ENCODE results near the gene FN3K. TPM values are rescaled to one million over a fixed set of nuclear protein-coding genes. Genes with fewer than 3 reads are reported as not detected.

FN3K gene
- total and polyA plus RNA-seq, 3 donors from 2014 or later = 12.4 to 31.7 (median 29.7) TPM

DNA sequence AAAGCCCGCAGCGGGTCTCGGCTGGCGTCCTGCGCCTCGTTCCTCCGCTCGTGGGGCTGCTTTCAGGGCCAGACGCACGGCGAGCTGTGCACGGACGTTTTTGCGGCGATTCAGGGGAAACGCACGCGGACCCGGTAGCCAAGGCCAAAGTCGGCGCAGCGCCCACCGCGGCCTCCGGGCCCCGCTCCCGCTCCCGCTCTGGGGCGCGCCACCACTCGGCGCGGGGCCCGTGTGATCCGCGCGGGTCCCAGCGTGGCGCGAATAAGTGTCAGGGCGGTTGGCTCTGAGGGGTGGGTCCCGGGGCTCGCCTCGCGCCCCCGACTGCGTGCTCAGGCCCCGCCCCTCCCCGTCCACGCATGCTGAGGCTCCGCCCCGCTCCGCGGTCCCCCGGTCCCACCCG lies 15.8 kb downstream of the FN3K start:
- Histone ChIP-seq H3K9me3 (no peaks in the 10 kb centered on the region), H3K4me1 (peaks cover 15% of the 10 kb centered on the region), H3K27ac (peak overlapping the region in 1 of 2 donors; percentile 91), H3K4me3 (peak overlapping the region; percentile 49 to 53), H3K27me3 (no peaks in the 10 kb centered on the region), H3K36me3 (ENCODE audit: low read depth, missing control alignments) (no peaks in the 10 kb centered on the region)
- WGBS, 2 donors = 5% methylated on average over 44 of the region's 56 CpGs; no CpG with 5 or more reads in 1 of the 2 donors
- no peak for DNase-seq
- TF ChIP-seq POLR2A (IDR thresholded peaks at IDR 0.05) (no peak), CTCF (IDR thresholded peaks at IDR 0.05) (no peak)
- intact Hi-C loops (cut with DNase I; ENCODE audit: low total_unique reads) = no loop called here

DNA sequence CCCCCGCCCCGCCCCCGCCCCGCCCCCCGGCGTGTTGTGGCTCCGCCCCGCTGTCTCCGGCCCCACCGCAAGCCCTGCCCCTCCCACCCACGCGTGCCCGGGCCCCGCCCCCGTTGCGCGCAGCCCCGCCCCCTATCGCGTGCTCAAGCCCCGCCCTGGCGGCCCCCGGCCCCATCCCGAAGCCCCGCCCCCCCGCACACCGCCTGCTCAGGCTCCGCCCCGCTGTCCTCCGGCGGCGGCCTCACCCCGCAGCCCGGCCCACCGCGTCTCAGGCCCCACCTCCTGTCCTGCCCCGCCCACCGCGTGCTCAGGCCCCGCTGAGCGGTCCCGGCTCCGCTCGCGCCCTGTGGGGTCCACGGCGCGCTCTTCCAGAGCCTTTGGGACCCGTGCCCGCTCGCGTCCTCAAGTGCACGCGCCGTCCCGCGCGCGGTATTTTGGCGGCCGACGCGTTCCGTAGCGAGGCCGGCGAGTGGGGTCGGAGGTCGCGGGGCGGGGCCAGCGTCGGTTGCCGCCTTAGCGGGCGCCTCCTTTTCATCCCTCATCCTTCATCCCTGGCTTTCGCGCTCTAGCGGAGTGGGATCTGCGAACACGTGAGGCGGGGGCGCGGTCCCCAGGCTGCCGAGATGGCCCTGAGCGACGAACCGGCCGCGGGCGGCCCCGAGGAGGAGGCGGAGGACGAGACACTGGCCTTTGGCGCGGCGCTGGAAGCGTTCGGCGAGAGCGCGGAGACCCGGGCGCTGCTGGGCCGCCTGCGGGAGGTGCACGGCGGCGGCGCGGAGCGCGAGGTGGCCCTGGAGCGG lies 16.4 kb downstream of the FN3K start, which contains the start of gene TBCD:
Gene TBCD, plus strand, starts transcription at position 495 of the 800 bp plus-strand sequence. Its CDS starts 129 bp downstream, at position 624.
- Histone ChIP-seq H3K9me3 (no peaks in the 10 kb centered on the region), H3K27me3 (no peaks in the 10 kb centered on the region), H3K27ac (peak within 1 kb of the TSS; percentile 70 to 91), H3K36me3 (ENCODE audit: low read depth, missing control alignments) (no peaks in the 10 kb centered on the region), H3K4me1 (peaks cover 15% of the 10 kb centered on the region), H3K4me3 (peak within 1 kb of the TSS; percentile 88 to 93)
- intact Hi-C loops (cut with DNase I; ENCODE audit: low total_unique reads) = no loop called here
- WGBS, 2 donors = 0% methylated on average over 65 of the region's 114 CpGs; no CpG with 5 or more reads in 1 of the 2 donors
- TF ChIP-seq CTCF (IDR thresholded peaks at IDR 0.05) = no peak
- TF ChIP-seq POLR2A (IDR thresholded peaks at IDR 0.05) = no peak
- peak; percentile 91 for DNase-seq

DNA sequence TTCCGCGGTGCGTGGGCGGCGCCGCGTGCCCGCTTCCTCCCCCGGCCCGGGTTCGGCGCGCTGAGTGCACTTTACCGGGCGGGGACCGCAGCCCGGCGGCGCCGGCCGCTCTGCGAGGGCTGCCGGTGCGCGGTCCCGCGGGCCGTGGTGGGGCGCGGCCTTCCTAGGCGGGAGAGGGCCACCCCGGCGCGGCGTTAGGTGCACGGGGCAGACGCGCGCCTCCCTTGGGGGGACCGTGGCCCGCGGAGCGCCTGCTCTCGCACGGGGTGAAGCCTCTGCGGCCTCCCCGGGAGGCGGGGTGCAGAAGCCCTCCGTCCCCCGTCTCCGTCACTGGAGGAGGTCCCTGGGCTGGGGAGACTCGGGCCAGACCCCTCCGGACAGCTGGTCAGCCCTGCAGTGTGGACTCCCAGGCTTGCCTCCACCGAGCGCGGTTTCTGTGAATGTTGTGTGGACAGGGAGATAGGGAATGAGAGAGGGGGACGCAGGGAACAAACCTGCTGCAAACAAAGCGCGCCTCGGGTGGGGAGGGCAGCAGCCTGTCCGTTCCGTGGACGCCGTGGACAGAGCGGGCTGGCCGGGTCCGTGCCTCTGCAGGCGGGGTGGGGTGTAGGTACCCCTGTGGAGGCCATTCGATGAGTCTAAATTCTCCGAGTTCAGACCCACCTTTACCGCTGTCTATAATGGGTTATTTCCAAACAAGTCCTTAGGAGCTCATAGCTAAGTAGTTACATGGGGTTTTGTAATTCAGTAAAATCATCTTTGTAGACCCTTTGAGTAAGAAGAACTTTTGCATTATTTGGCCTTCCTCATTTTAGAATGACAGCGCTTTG lies 17.2 kb downstream of the FN3K start:
- peak; percentile 24 for DNase-seq
- H3K4me3 ChIP-seq = peak overlapping the region; percentile 88 to 93
- WGBS, 2 donors = 1 to 4% methylated on average over 7 to 33 of the region's 72 CpGs
- no peaks in the 10 kb centered on the region for H3K36me3 ChIP-seq (ENCODE audit: low read depth, missing control alignments)
- H3K27me3 ChIP-seq = no peaks in the 10 kb centered on the region
- peaks cover 15% of the 10 kb centered on the region for H3K4me1 ChIP-seq
- intact Hi-C loops (cut with DNase I; ENCODE audit: low total_unique reads) = no loop called here
- peak overlapping the region in 1 of 2 donors; percentile 91 for H3K27ac ChIP-seq
- no peaks in the 10 kb centered on the region for H3K9me3 ChIP-seq
- no peak for TF ChIP-seq CTCF (IDR thresholded peaks at IDR 0.05)
- no peak for TF ChIP-seq POLR2A (IDR thresholded peaks at IDR 0.05)

- Histone ChIP-seq H3K27ac (no peak overlapping the region), H3K9me3 (no peaks in the 10 kb centered on the region), H3K27me3 (no peaks in the 10 kb centered on the region), H3K4me1 (peaks cover 15% of the 10 kb centered on the region), H3K36me3 (ENCODE audit: low read depth, missing control alignments) (no peaks in the 10 kb centered on the region), H3K4me3 (peak overlapping the region in 1 of 2 donors; percentile 93)
- TF ChIP-seq POLR2A (IDR thresholded peaks at IDR 0.05) (no peak), CTCF (IDR thresholded peaks at IDR 0.05) (no peak)
- intact Hi-C loops (cut with DNase I; ENCODE audit: low total_unique reads) = no loop called here
- DNase-seq = no peak
- WGBS, 2 donors = 19 to 32% methylated on average over 8 of the region's 8 CpGs
Observed at GRCh38 chr17:82753201-82753464, 17.7 kb downstream of the FN3K start.

Measured in testis (tissue), 3 donors.